ENCODE data around the gene MLLT3.
A peak's percentile ranks its signal among the peaks of the same experiment; 100 is the strongest.

MLLT3 gene

GRCh38 chr9:20540169-20540863, 82.0 kb downstream of the MLLT3 start:
- H3K4me3 ChIP-seq (ENCODE audit: low read length) = no peak overlapping the region
- TF ChIP-seq CTCF (conservative IDR thresholded peaks at IDR 0.05; ENCODE audit: low read length) = no peak
- no peak for DNase-seq (ENCODE audit: low read depth)

- peak; percentile 53 for DNase-seq (ENCODE audit: low read depth)
- no peak for TF ChIP-seq CTCF (conservative IDR thresholded peaks at IDR 0.05; ENCODE audit: low read length)
- no peak overlapping the region for H3K4me3 ChIP-seq (ENCODE audit: low read length)
Measured at GRCh38 chr9:20538956-20539355, 83.3 kb downstream of the MLLT3 start.

GRCh38 chr9:20538092-20538491, 84.2 kb downstream of the MLLT3 start:
- no peak overlapping the region for H3K4me3 ChIP-seq (ENCODE audit: low read length)
- DNase-seq (ENCODE audit: low read depth) = no peak
- no peak for TF ChIP-seq CTCF (conservative IDR thresholded peaks at IDR 0.05; ENCODE audit: low read length)

- TF ChIP-seq CTCF (conservative IDR thresholded peaks at IDR 0.05; ENCODE audit: low read length) = no peak
- H3K4me3 ChIP-seq (ENCODE audit: low read length) = no peak overlapping the region
- no peak for DNase-seq (ENCODE audit: low read depth)
Measured at GRCh38 chr9:20537294-20537693, 85.0 kb downstream of the MLLT3 start.

GRCh38 chr9:20532584-20532983, 89.7 kb downstream of the MLLT3 start:
- H3K4me3 ChIP-seq (ENCODE audit: low read length) = no peak overlapping the region
- no peak for DNase-seq (ENCODE audit: low read depth)
- TF ChIP-seq CTCF (conservative IDR thresholded peaks at IDR 0.05; ENCODE audit: low read length) = no peak

GRCh38 chr9:20529837-20530236, 92.5 kb downstream of the MLLT3 start:
- DNase-seq (ENCODE audit: low read depth) = no peak
- TF ChIP-seq CTCF (conservative IDR thresholded peaks at IDR 0.05; ENCODE audit: low read length) = no peak
- H3K4me3 ChIP-seq (ENCODE audit: low read length) = no peak overlapping the region

- DNase-seq (ENCODE audit: low read depth) = no peak
- H3K4me3 ChIP-seq (ENCODE audit: low read length) = no peak overlapping the region
- no peak for TF ChIP-seq CTCF (conservative IDR thresholded peaks at IDR 0.05; ENCODE audit: low read length)
Measured at GRCh38 chr9:20528253-20528652, 94.0 kb downstream of the MLLT3 start.
